Body of pancreas (tissue), 4 donors: ENCODE measurements around the gene RTCB.

Experiments used
- CTCF ChIP-seq, 7 experiments: fragments of 450-650 bp in 4 of 7; fragments of 200-600 bp in 3 of 7; sonication (generic) in 3 of 7; IDR thresholded peaks; one replicate each; pipeline ENCODE4 v1.5.1; 2016 to 2019; ENCODE audit warnings: antibody characterized with exemption in 7 of 7
- POLR2A ChIP-seq, 3 donors: fragments of 450-650 bp; IDR thresholded peaks; one replicate each; pipeline ENCODE4 v1.6.1; 2016; ENCODE audit warnings: antibody characterized with exemption in 3 of 3, mild to moderate bottlenecking in 2 of 3

GRCh38 chr22:32396746-32397145 is 15.3 kb downstream of the RTCB start:
- TF ChIP-seq CTCF (IDR thresholded peaks at IDR 0.05) (no peak), POLR2A (IDR thresholded peaks at IDR 0.05) (no peak)
